CD4-positive, alpha-beta T cell treated with Interferon gamma for 1 hour (primary cell): Measurements from ENCODE around the gene AVPR2.

Experiments
- DNase-seq: peaks from one replicate; pipeline ENCODE4 v3.0.0-alpha.2; 2020

AVPR2 gene

DNA sequence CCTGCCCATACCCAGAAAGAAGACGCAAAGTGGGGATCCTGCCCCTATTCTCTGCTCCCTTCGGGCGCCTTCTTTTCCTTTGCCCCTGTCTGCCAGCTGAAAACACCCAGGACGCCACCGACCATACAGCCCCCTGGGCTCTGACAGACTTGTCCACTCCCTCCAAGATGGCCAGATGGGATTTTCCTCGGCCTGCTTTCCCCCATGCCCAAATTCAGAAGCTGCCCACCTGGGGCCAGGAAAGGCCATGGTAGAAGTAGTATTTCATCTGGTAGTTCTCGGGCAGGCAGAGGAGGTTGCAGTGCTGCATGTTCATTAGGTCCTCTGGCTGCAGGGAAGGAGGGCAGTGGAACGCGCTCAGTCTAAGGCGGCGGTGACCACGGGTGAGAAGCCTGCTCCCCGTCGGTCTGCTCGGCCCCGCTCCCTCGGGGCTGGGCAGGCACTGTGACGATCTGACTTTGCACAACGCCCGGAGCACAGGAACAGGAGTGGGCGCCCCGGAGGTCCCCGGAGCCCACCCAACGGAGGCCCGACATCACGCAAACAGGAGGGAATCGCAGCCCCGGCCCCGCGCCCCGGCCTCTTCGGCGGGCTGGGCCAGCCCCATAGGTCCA is 29.8 kb downstream of the AVPR2 start:
- DNase-seq: no peak

- DNase-seq: peak; percentile 68
Measured at GRCh38 chrX:153934762-153935325, 30.4 kb downstream of the AVPR2 start, which contains the start of gene NAA10. Gene NAA10 (minus strand): TSS chrX:153935037. CDS start chrX:153934904, 133 bp downstream.

GRCh38 chrX:153935326-153935851 is 30.9 kb downstream of the AVPR2 start:
- DNase-seq: no peak

DNA sequence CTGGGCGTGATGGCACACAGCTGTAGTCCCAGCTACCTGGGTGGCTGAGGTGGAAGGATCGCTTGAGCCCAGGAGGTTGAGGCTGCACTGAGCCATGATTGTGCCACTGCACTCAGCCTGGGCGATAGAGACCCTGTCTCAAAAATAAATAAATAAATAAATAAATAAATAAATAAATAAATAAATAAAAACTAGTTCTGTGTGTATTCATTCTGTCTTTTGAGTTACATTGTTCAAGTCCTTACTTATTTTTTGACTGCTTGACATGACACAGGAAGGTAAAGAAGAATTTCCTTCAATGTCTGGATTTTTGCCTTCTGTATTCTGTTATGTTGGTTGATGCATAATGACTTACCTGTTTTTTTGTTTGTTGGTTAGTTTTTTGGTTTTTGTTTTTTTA is 32.6 kb downstream of the AVPR2 start:
- DNase-seq: no peak

GRCh38 chrX:153938226-153938786 is 33.8 kb downstream of the AVPR2 start:
- no peak for DNase-seq

- DNase-seq: no peak
Measured at GRCh38 chrX:153939573-153939972, 35.1 kb downstream of the AVPR2 start.

- no peak for DNase-seq
Measured at GRCh38 chrX:153941336-153942252, 37.1 kb downstream of the AVPR2 start.

DNA sequence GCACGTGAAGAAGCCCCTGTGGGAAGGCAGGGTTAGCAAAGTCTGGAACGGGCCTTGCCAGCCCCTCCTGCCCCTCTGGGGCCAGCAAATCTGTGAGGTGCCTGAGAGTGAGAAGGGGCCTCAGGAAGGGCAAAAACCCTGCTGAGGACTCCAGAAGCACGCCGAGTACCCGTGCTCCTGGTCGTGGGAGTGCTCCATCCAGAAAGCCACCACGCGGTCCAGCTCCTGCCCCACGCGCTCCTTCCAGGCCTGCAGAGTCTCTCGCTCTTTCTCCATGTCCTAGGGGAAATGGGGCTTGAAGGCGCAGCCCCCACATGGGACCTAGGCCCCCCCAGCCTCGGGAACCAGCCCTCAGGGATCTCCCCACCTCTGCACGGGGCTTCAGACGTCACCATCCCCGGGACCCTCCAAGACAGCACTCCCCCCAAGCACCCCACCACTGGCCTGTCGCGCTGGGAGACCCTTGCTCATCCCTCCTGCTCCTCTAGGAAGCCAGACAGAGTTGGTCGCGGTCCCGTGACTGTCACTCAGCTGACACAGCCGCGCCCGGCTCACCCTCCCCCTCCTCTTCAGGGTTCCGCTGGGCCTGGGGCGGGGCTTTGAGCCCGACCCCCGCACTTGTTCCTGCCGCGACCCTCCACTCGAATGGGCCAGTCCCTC is 39.8 kb downstream of the AVPR2 start, which contains the start of gene RENBP:
Gene RENBP, minus strand, starts transcription at position 504 of the 660 bp plus-strand sequence. Its CDS starts 33 bp downstream, at position 471.
- DNase-seq: peak; percentile 43

DNA sequence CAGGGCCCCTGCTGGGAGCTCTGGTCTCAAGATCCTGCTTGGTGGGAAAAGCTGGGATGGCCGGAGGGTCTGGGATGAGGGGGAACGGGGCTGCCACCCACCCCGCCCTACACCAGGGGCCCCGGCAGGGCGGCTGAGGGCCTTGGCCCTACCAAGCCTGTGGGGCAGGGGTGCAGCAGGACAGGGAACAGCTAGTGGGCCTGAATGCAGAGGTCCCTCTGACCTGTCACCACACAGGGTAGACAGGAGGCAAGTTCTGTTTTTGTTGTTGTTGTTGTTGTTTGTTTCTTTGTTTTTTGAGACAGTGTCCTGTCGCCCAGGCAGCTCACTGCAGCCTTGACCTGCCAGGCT is 40.3 kb downstream of the AVPR2 start:
- no peak for DNase-seq

GRCh38 chrX:153945956-153946943 is 41.8 kb downstream of the AVPR2 start:
- DNase-seq: no peak

DNA sequence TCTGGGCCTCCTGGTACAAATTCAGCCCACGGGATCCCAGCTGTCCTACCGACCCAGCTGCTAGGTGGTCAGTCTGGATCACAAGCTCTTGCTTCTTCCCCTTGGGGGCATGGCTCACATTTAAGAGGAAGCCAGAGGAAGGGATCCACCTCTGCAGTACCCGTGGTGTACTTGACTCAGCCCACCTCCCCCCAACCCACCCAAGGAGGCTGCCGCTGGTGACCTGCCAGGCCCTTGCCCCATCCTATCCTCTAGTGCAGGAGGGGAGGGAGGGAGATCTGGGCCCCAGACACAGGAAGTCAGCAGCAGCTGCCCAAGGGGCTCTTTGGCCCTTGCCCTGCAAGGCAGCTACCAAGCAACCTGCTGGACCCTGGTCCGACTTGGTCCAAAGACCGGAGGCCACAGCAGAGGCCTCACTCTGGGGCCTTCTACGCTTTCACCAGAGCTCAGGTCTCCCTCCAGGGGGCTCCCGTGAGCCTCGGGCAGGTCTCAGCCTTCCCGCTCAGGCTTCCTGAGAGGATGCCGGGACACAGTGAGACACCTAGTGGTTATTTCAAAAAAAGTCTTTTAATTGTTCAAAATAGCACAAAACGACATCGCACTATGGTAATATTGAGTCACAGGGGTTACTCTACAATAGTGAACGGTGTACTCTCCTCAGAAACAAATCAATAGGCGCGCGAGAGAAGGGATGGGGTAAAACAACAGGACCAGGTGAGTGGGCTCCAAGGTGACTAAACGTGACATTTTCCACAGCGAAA is 42.7 kb downstream of the AVPR2 start:
- peak; percentile 81 for DNase-seq

DNA sequence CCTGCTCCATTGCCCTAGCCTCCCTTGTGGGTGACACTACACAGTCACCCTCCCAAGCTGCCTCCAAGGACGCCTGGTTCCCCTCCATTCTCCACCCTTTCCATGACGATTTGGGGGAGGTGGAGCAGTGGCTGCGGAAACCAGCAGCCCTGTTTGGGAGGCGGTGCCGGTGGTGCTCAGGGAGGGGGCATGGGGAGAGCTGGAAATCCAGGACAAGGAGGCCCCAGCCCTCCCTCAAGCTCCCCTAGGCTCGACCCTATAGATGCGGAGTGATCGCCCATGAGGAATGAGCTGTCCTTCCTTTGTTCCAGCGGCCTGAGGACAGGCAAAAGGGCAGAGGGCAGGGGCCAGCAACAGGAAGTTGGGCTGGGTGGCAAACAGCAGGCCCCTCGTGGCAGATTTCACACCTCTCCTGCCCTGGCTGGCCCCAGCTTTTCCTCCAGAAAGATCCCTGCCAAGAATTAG is 43.6 kb downstream of the AVPR2 start:
- no peak for DNase-seq

GRCh38 chrX:153948847-153949805 is 44.7 kb downstream of the AVPR2 start:
- no peak for DNase-seq

DNA sequence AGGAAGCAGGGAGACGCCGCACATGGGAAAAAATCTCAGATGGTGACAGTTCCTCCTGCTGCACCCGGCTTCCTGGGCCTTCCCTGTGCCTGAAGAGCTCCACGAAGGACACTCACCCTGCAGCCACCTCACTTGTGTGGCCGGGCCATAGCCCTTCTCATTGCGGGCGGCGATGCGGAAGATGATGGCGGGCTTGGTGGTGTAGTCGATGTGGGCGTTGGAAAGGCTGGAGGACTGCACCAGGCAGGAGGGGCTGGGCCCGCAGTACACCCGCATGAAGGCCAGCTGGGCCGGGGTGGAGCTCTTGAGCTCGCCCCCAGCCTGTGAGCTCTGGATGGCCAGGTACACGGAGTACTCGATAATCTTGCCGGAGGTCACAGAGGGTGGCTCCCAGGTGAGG is 45.7 kb downstream of the AVPR2 start:
- no peak for DNase-seq

- no peak for DNase-seq
Measured at GRCh38 chrX:153951683-153952372, 47.4 kb downstream of the AVPR2 start.

GRCh38 chrX:153952373-153953026 is 48.0 kb downstream of the AVPR2 start:
- no peak for DNase-seq

GRCh38 chrX:153953342-153953830 is 48.9 kb downstream of the AVPR2 start:
- DNase-seq: peak; percentile 73
